AG04450 (cell line): ENCODE results near the gene COL26A1. TPM values are rescaled to one million over a fixed set of nuclear protein-coding genes. Genes with fewer than 3 reads are reported as not detected.

ENCODE experiments used
- CTCF ChIA-PET: fragments of 300-600, 350-600 bp; formaldehyde crosslinking; extraction: SDS; loops from one replicate; lab custom pipeline; 2022; ENCODE audit warnings: antibody characterized with exemption, inconsistent platforms; lab: Charles Lee
- POLR2A ChIA-PET: fragments of 350-600 bp; formaldehyde crosslinking; extraction: SDS; loops from one replicate; lab custom pipeline; 2021; ENCODE audit warnings: antibody characterized with exemption, inconsistent platforms; lab: Yijun Ruan, JAX
- DNase-seq: peaks from one replicate; pipeline ENCODE4 v3.0.0-alpha.2; 2011; ENCODE audit warnings: low read depth, low spot score
- H3K27ac ChIP-seq: one replicate; pipeline ENCODE4 v1.5.1; 2012; ENCODE audit warnings: low read depth, low read length, control low read depth
- H3K27me3 ChIP-seq: one replicate; pipeline ENCODE4 v1.6.0; 2012; ENCODE audit warnings: low read length; ENCODE audit not compliant: control insufficient read depth, insufficient read depth
- H3K4me3 ChIP-seq: 2 replicates; pipeline ENCODE4 v1.5.1; 2011; ENCODE audit warnings: mild to moderate bottlenecking, low read depth, low read length, control low read depth
- H3K9me3 ChIP-seq: 2 replicates; pipeline ENCODE4 v1.5.1; 2012; ENCODE audit warnings: low read length; ENCODE audit not compliant: control insufficient read depth, insufficient read depth
- polyA plus RNA-seq: library from polyadenylated mRNA; depleted of rRNA; stranded (reverse); fragments of >200 nt; gene quantifications from 2 replicates; pipeline ENCODE4 v1.2.3, GENCODE V29; 2011
- TF ChIP-seq, protein P1 (sequence below): IDR thresholded peaks from 2 replicates; pipeline ENCODE4 v1.5.1; 2011; ENCODE audit warnings: low read depth, low read length, control low read depth, inconsistent platforms

Gene COL26A1
- polyA plus RNA-seq, 1 experiment, result 0.06 TPM

DNA sequence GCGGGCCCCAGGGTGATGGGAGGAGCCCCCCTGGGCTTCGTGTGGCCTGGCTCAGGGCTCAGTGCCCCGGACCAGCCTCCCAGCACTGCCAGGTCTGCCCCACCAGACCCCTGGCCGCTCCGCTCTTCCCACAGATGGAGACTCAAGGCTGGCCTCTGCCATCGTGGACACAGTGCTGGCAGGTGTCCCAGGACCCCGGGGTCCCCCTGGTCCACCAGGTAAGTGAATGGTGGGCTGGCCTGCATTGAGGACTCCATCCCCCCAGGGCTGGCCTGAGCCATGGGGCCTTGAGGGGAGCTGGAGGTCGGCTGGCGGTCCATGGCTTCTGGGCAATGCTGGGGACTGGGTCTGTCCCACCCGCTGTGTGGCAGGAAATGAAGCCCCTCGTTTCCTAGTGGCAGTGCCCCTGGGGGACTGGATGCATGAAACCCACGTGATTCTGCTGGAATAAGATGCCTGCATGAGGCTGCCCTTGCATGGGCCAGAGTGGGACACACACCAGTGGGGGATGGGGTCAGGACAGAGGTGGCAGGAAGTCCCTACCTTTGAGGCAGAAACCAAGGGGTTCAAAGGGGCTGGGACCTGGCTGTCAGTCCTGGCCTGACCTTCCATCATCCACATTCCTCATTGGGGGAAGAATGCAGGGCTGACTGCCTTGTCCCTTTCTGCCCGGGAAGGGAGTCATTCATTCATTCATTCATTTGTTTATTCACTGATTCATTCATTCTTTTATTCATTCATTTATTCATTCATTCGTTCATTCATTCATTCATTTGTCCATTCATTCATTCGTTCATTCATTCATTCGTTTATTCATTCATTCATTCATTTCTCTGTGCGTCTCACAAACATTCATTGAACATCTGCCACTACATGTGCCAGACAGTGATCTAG lies 184.6 kb downstream of the COL26A1 start:
- POLR2A ChIA-PET, result no interaction called here
- CTCF ChIA-PET, result interaction anchor here (1.4 kb wide), 1 partner anchor 9 kb away, joined by 4 read pairs; no protein-coding TSS in a partner anchor
- no peak overlapping the region for H3K27ac ChIP-seq

DNA sequence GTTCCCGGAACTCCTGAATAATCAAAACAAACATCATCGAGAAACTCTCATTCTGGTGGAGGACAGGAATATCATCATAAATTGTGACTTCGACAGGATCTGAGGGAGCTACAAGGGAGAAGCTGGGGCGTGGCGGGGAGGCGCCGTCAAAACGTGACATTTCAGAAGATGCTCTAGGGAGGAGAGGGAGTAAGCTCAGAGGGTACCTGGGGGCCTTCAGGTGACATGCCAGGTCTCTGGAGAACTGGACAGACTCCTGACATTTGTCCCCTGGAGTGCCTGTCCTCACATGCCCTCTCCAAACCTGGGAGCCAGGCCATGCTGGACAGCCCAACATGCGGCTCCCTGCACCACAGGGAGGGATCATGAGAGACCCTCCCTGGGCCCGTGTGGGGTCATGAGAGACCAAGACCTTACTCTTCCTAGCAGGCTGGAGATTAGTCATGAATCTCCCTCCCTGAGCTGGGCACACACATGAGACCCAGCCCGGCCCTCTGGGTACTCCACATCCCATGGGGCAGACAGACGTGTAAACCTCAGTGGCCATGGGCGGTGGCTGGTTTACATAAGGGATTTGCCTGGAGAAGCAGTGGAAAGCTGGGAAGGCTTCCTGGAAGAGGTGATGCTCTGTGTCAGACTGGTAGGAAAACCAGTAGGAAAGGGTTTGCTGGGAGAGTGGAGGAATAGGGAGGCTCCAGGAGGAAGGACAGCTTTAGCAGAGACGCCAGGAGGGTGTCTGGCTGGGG lies 185.4 kb downstream of the COL26A1 start:
- Histone ChIP-seq H3K27me3 (peaks cover 6% of the 10 kb centered on the region), H3K27ac (no peak overlapping the region), H3K9me3 (no peaks in the 10 kb centered on the region; the same call in 1 of the 2 replicates), H3K4me3 (no peak overlapping the region)
- TF ChIP-seq, protein P1, sequence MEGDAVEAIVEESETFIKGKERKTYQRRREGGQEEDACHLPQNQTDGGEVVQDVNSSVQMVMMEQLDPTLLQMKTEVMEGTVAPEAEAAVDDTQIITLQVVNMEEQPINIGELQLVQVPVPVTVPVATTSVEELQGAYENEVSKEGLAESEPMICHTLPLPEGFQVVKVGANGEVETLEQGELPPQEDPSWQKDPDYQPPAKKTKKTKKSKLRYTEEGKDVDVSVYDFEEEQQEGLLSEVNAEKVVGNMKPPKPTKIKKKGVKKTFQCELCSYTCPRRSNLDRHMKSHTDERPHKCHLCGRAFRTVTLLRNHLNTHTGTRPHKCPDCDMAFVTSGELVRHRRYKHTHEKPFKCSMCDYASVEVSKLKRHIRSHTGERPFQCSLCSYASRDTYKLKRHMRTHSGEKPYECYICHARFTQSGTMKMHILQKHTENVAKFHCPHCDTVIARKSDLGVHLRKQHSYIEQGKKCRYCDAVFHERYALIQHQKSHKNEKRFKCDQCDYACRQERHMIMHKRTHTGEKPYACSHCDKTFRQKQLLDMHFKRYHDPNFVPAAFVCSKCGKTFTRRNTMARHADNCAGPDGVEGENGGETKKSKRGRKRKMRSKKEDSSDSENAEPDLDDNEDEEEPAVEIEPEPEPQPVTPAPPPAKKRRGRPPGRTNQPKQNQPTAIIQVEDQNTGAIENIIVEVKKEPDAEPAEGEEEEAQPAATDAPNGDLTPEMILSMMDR, result no peak
- DNase-seq, result no peak
- POLR2A ChIA-PET, result no interaction called here
- CTCF ChIA-PET, result interaction anchor here (1.4 kb wide), 1 partner anchor 10 kb away, joined by 4 read pairs; no protein-coding TSS in a partner anchor

More for the DNA sequence above, 184.6 kb downstream of the COL26A1 start:
- H3K9me3 ChIP-seq, result no peaks in the 10 kb centered on the region; the same call in 1 of the 2 replicates
- H3K4me3 ChIP-seq, result no peak overlapping the region
- TF ChIP-seq, protein P1, result no peak
- DNase-seq, result no peak
- peaks cover 6% of the 10 kb centered on the region for H3K27me3 ChIP-seq

DNA sequence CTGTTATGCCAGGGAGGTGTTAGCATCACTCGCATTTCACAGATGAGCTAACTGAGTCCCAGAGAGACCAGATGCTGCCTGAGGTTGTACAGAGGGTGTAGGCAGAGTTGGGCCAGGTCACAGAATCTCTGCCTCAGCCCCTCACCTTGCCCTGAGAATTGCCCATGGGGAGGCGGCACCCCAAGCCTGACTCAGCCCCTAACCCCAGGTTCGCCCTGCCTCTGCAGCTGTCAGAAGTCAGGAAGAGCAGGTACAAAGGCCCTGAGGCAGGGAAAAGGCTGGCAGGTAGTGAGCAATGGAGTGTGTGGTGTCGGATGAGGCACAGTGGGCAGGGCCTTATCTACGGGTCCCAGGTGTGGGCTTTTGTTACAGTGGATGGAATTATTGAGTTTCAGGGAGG lies 187.1 kb downstream of the COL26A1 start:
- ChIA-PET CTCF (no interaction called here), POLR2A (interaction anchor here (0.5 kb wide), 1 partner anchor 882 kb away, joined by 4 read pairs; no protein-coding TSS in a partner anchor)
- H3K4me3 ChIP-seq, result no peak overlapping the region
- TF ChIP-seq, protein P1, result no peak
- DNase-seq, result no peak
- H3K9me3 ChIP-seq, result no peaks in the 10 kb centered on the region; the same call in 1 of the 2 replicates
- peaks cover 9% of the 10 kb centered on the region for H3K27me3 ChIP-seq
- H3K27ac ChIP-seq, result no peak overlapping the region

DNA sequence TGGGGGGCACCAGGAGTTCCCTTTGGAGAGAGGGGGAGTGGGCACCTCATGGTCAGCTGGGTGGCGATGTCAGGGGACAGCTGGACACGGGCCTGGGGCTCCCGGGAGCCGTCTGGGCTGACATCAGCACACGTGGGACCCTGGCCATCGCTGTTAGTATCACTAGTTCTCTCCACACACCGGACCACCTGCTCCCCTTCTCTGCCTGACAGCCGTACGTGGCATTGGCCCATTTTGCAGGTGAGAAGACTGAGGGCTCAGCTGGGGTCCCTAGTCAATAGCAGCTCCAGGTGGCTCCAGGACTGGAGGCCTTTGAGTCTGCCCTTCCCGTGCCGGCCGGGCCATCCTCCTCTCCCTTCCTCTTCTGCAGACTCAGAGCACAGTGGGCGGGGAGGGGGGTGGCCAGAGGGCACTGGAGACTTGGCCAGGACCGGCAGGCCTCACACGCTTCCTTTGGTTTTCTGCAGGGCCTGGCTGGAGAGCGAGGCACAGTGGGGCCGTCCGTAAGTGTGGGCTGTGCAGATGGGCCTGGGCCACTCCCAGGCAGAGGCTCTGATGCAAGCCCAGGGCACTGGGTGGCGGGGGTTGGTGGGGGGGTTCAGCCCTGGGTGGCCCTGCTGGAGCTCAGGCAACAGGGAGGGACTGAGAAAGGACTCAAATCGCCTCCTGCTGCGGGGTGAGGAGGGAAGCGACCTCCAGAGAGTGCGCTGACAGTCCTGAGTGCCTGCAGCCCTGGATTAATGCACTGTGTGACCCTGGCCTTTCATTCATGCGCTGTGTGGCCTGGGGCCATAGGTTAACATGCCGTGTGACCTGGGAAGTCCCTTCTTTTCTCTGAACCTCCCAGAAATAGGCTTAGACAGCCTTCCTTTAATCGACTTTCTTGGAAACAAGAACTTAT lies 188.2 kb downstream of the COL26A1 start:
- H3K4me3 ChIP-seq, result no peak overlapping the region
- no peaks in the 10 kb centered on the region; the same call in 1 of the 2 replicates for H3K9me3 ChIP-seq
- ChIA-PET CTCF (interaction anchor here (1.1 kb wide), 1 partner anchor 8 kb away, joined by 5 read pairs; no protein-coding TSS in a partner anchor), POLR2A (no interaction called here)
- H3K27me3 ChIP-seq, result peaks cover 11% of the 10 kb centered on the region
- TF ChIP-seq, protein P1, result no peak
- no peak overlapping the region for H3K27ac ChIP-seq
- no peak for DNase-seq
